ENCODE data around the gene OR2AG1.
"Not testable (repeated sequence)": the region's sequence is repeated elsewhere in the genome, so short reads cannot be mapped to it uniquely, and the experiment has no call there.

DNA sequence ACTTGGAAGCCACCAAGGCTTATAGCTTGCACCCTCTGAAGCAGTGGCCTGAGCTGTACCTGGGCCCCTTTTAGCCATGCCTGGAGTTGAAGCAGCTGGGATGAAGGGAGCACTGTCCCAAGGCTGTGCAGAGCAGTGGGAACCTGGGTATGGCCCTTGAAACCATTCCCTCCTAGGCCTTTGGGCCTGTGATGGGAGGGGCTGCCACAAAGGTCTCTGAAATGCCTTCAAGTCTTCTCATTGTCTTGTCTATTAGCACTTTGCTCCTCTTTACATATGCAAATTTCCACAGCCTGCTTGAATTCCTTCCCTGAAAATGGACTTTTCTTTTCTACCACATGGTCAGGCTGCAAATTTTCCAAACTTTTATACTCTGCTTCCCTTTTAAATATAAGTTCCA, 18.3 kb downstream of the OR2AG1 start:
- TF ChIP-seq EZH2 (IDR thresholded peaks at IDR 0.05; ENCODE audit: insufficient read depth, poor library complexity, severe bottlenecking); EZH2phosphoT487 (IDR thresholded peaks at IDR 0.05; ENCODE audit: insufficient read depth, low read depth): not testable (repeated sequence)

All from GM23248 (cell line).